CD4-positive, alpha-beta T cell treated with Interleukin-2 at 100 ng/mL for 4 hours (primary cell): ENCODE data around the gene DUSP16.
"Not testable (repeated sequence)": the region's sequence is repeated elsewhere in the genome, so short reads cannot be mapped to it uniquely, and the experiment has no call there.

Experiments used
- DNase-seq: peaks from one replicate; pipeline ENCODE4 v3.0.0-alpha.2; 2020; ENCODE audit warnings: low spot score

The DUSP16 gene, protein sequence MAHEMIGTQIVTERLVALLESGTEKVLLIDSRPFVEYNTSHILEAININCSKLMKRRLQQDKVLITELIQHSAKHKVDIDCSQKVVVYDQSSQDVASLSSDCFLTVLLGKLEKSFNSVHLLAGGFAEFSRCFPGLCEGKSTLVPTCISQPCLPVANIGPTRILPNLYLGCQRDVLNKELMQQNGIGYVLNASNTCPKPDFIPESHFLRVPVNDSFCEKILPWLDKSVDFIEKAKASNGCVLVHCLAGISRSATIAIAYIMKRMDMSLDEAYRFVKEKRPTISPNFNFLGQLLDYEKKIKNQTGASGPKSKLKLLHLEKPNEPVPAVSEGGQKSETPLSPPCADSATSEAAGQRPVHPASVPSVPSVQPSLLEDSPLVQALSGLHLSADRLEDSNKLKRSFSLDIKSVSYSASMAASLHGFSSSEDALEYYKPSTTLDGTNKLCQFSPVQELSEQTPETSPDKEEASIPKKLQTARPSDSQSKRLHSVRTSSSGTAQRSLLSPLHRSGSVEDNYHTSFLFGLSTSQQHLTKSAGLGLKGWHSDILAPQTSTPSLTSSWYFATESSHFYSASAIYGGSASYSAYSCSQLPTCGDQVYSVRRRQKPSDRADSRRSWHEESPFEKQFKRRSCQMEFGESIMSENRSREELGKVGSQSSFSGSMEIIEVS

DNA sequence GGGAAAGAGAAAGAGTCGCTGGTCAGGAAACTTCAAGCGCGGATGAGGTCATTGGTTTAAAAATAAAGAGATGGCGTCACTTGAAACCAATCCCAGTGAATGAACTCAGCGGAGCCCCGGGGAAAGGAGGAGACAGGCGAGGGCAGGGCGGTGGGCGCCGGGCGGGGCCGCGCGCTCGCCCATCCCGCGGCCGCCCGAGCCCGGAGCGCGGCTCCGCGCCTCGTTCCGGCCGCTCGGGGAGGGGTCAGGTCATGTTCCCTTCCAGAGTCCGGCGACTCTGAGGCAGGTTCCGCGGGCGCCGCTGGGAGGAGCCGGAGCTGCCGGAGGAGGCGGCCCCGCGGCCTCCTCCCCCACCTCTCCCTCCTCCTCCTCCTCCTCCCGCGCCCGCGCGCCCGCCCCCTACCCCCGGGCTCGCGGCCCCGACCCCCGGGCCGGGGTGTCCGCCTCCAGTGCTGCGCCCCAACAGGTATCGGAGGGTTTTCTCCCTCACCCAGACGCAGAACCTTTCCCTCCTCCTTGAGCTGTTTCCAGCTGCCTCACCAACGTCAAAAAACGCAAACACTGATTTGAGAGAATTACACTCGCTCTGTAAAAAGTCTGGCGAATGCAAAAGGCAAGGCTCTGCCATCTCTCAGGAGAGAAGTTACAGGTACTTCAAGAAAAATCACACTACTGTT, at the start of gene DUSP16:
Gene DUSP16, minus strand, starts transcription at position 279 of the 677 bp plus-strand sequence. CDS start 41,765 bp downstream, outside the sequence.
- DNase-seq, result peak; percentile 86

DNA sequence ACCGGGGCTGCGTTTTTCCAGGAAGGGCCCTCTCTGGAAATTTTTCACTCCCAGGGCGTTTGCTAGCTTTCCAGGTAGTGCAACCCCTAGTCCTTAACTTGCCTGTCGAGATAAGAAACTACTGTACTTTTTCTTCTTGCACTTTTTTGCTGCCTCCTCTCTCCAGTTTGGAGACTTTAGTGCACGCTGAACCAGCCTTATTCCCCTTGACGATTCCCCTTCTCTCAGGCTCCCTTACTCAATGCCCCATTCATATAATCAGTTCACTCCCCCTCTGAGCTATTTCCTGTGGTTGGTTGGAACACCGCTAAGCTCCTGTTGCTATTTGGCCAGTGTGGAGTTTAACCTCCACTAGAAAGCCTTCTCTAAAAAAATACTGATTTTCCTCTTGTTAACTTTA, 49.7 kb upstream of the DUSP16 start:
- DNase-seq, result peak; percentile 41

DNA sequence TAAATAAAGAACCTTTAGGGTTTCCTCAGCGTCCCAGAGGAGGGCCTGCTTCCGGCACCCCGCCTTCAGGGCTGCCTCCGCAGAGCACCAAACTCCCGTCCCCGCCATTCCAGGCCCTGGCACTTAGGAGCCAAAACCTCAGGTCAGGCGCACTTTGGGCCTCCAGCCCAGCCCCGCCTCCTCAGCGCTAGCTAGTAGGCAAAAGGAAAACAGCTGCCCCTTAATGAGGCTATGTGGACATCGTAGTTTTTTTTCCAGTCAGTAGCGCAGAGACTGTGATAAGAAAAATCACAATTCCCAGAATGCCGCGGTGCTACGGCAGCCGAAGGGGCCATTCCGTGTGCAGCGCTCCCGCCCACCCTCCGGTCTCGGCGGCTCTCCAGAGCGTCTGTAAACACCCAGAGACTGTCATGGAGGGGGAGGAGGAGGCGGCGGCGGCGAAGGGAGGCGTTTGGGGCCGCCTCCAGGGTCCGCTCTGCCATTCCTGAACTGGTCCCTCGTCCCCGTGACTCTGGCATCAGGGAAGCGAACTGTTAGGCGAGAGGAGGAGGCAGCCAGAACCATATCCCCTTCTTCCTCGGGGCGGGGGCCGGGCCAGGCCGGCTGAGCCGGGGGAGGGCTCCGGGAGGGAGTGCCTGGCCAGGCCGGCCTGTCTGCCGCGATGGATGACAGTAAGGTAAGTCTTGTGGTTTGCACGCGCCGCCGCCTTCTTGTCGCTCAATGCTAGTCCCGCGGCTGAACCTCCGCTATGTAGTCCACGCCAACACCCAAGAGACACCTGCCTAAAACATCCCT, 49.0 kb upstream of the DUSP16 start, which contains the start of gene CREBL2:
Gene CREBL2, plus strand, starts transcription at position 365 of the 795 bp plus-strand sequence. Its CDS starts 297 bp downstream, at position 662.
- DNase-seq, result peak; percentile 90

DNA sequence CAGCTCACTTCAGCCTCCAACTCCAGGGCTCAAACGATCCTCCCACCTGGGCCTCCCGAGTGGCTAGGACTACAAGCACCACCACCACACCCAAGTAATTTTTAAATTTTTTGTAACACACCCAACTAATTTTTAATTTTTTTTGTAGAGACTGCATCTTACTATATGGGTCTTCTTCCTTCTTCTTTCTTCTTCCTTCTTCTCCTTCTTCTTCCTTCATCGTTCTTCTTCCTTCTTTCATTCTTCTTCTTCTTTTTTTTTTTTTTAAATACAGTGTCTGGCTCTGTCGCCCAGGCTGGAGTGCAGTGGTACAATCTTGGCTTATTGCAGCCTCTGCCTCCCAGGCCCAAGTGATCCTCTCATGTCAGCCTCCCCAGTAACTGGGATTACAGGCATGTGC, 48.0 kb upstream of the DUSP16 start:
- DNase-seq, result no peak

DNA sequence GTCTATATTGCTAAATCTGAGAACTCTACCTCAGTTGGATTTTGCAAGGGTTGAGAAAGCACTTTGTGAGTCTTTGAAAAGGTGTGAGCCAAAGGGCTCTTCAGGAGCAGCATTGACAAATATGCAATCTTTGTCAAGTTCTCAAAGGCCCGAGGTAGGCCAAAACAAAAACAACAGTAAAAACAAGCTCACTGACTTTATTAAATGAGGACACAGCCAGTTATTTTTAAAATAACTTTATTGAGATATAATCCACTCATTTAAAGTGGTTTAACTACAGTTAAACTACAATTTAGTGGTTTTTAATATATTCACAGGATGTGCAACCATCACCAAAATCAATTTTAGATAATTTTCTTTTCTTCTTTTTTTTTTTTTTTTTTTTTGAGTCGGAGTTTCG, 47.0 kb upstream of the DUSP16 start:
- DNase-seq, result no peak

DNA sequence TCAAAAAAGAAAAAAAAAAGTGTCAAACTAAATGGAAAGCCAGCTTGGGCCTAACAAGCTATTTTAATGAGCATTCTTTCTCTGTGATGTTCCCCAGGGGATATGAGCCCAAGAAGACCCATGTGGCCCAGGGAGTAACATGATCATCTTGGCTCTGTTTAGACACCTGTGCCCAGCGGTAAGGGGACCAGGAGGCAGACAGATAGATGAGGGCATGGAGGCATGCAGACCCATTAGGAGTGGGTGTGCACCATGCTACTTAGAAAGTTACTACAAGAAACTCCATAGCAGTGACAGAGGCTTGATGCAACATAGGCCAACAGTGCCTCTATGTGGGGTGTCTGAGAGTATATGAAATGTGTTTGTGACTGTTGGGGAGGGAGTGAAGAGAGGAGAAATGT, 45.9 kb upstream of the DUSP16 start:
- DNase-seq, result no peak

DNA sequence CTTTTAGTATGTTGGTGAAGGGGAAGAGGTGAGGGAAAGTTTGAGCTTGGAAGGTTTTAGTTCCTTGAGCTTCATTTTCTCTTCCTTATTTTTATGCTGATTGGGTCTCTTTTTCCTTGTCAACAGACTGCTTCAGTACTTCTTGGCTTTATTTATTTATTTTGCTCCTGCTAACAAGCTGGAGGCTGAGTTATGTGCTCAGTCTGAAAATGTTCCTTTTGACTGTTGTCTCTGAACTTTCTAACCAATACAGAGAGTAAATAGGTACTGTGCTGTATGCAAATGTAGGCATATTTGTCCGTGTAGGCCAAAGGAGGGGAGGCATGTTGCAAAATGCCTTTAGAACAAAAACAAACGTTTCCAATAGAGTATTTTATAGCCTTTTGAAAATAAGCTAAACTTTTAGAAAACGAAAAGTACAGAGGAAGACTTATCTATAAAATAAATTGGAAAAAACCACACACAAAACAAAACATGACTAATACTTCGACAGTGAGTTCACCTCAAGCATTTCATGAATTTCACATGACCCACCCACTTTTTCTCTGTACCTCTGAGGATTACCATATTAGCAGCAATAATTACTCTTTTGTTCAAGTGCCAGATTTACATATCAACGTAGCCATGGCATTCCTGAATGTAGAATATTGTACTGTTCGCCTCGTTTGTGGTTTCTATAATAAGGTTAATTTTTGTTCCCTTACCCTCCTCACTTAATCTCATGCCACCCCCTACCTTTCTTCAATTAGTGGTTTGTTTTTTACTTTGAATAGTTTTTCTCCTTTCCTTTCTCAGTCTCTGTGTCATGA, 44.3 kb upstream of the DUSP16 start:
- peak; percentile 51 for DNase-seq

DNA sequence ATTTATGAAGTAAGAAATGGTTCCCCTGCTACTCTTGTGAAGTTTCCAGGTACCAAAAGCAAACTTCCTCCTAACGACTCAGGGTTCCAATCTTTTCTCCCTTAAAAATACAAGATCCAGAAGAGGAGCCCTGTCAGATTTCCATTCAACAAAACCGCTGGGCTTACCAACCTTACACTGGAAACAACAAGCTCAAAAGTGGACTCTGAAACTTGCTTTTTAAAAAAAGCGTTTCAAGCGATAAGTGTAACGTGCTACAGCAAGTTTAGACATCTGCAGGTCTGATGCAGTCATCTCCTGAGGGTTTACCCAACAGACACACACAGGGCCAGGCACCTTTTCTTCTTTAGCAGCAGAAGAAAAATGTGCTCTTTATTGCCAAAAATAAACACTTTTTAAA, 42.1 kb upstream of the DUSP16 start:
- no peak for DNase-seq

DNA sequence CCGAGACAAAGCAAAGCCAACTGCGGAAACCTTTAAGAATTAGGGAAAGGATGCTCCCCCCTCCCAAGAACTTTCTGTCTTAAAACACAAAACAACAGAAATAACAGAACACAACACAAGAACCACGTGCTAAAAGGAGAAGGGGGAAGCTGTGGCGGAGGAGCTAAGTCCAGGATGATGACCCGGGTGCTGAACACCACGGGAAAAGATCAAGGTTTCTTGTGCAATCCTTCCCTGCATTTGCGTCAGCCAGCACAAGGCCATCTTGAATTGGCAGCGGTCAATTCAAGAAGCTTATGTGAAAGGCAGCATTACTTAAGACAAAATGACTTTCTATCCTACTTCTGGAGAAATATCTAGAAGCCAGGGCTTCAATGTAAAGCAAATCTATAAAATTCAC, 38.0 kb upstream of the DUSP16 start:
- no peak for DNase-seq

DNA sequence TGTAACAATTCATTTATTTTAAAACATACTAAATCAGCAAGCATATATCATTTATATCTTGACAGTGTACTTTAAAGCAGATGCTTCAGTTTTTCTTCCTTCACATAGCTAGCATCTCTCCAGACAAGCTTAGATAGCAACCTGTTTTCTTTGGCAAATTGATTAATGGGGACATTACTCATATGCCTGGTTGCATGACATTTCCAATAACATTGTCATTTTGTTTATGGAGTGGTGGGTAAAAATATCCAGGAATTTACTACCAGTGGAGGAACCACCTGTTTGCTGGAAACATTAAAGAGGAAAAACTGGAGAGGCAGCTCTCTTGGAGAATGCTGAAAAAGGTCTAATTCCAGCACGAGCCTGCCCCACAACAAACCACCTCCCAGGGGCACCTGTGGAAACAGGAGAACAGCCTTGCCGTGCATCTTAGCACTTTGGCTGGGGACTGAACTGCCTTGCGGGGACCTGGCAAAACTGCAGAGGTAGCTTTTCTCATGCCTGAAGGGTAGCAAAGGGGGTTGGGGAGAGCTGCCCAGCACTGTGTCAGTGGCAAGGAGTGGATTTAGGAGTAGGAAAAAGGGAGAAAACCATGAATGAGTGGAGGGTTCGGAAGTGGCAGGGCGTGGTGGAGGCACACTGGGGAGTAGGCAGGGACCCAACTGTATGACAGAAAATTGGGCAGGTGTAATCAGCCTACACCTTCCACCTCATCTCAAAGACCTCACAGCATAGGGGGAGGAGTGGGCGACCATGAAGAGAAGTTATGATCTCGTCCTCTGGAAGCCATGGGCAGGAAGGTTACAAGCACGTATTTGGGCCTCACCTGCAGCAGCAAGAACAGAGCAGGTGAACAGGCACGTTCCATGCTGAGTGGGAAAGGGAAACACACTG, 37.3 kb upstream of the DUSP16 start:
- no peak for DNase-seq

DNA sequence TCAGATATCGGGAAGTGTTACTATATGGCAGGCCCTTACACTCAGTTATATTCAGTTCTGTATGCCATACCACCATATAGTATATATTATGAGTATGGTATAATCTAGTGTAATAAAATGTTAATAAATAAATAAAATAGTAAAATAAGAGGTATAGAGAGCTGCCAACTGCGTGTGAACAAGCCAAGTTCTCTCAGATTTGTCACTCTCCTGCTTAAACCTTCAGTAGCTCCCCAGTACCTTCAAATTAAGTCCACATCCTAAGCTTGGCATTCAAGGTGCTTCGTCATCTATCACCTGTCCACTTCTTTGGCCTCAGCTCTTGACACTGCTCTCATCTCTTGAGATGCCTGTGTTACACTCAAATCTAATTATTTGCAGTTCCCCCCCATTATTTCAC, 36.2 kb upstream of the DUSP16 start:
- DNase-seq, result no peak

DNA sequence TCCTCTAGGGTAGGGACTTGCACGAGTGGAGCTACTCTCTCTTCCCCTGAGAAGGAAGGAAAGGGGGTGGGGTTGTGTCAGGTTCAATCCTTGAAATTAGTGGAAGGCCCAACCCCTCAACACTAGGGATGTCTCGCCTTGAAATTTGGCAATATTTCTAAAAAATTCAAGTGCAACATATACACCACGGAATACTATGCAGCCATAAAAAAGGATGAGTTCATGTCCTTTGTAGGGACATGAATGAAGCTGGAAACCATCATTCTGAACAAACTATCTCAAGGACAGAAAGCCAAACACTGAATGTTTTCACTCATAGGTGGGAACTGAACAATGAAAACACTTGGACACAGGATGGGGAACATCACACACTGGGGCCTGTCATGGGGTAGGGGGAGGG, 33.9 kb upstream of the DUSP16 start:
- not testable (repeated sequence) for DNase-seq

DNA sequence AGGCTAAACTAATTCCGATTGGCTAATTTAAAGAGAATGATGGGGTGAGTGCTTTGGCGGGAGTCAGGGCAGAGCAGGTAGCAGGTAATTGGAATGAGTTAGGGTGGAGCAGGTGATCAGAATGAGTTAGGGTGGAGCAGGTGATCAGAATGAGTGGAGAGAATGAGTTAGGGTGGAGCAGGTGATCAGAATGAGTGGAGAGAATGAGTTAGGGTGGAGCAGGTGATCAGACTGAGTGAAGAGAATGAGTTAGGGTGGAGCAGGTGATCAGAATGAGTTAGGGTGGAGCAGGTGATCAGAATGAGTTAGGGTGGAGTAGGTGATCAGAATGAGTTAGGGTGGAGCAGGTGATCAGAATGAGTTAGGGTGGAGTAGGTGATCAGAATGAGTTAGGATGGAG, 33.3 kb upstream of the DUSP16 start:
- not testable (repeated sequence) for DNase-seq

DNA sequence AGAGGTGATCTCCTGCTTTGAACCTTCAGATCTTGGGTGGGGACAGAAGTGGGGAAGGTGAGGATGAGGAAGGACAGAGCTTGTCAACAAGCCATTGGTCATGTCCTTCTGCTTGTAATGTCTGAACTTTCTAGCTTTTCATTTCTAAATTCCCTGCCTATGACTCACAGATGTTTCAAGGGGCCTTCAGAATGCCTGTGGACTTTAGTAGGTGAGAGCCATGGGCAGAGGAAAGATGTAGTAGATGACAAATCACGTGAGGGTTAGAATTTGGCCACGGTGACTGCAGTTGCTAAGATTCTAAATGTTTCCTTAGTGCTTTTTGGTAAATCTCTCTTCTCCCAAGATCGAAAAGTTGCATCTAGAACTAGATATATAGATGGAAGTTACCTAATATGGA, 30.3 kb upstream of the DUSP16 start:
- DNase-seq, result no peak

DNA sequence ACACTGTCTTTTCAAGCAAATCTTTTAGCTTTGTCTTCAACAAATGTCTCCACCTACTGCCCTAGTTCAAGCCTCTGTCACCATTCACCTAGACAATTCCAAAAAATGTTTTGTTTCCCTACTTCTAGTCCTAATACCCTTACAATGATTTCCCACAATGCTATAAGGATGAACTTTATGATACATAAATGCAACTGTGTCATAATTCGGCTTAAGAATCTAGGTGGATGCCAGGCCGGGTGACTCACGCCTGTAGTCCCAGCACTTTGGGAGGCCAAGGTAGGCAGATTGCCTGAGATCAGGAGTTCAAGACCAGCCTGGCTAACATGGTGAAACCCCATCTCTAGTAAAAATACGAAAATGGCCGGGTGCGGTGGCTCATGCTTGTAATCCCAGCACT, 28.3 kb upstream of the DUSP16 start:
- DNase-seq, result no peak

DNA sequence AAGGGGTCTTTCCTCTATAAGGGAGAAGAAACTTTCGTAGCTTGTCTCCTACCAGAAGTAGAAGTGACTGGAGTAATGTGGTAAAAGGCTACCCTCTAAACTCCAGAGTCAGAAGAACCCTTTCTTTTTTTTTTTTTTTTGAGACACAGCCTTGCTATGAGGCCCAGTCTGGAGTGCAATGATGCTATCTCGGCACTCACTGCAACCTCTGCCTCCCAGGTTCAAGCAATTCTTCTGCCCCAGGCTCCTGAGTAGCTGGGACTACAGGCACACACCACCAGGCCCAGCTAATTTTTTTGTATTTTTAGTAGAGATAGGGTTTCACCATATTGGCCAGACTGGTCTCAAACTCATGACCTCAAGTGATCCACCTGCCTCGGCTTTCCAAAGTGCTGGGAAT, 25.8 kb upstream of the DUSP16 start:
- DNase-seq, result not testable (repeated sequence)

DNA sequence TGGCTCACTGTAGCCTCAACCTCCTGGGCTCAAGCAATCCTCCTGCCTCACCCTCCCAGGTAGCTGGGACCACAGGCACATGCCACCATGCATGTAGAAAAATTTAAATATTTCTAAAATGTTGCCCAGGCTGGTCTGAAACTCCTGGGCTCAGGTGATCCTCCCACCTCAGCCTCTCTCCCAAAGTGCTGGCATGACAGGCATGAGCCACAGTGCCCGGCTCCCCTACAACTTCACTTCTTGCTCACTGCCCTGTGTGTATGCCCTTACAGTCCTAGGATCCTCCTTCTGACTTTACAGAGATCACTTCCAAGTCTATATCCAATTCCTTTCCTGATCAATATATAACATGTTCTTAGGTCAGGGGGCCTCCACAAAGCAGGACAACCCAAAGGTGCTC, 25.2 kb upstream of the DUSP16 start:
- no peak for DNase-seq

DNA sequence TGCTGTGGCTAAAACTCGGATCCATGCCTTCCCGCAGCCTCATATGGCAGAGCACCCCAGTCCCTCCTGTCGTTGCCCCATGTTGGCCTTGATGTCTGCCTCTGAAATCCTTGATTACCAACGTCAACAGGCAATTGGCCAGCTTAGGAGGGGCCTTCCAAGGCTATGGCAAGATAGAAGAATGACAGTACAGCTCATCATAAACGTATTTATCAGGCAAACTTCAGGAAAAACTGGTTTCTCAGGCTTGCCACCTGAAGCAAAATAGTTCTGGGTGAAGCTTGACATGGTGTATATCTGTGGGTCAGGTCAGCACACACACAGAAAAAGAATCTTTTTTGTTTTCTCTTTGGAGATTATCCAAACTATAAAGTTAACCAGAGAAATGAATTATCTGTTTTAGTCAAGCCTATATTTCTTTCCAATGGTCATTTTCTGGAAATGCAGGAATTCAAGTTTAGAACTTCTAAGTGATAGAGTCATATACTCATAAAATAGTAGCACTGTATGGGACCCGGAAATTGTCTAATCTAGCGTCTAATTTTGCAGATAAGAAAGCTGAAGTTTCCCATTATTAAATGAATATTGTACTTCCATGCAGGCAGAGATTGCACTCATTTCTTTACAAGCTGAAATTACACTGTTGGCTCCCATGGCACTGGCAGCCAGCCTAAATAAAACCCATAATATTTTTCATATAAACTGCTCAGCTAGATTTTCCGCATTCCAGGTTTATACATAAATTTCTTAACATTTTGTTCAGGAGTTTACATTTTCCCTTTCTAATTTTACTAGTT, 24.4 kb upstream of the DUSP16 start:
- DNase-seq, result no peak

DNA sequence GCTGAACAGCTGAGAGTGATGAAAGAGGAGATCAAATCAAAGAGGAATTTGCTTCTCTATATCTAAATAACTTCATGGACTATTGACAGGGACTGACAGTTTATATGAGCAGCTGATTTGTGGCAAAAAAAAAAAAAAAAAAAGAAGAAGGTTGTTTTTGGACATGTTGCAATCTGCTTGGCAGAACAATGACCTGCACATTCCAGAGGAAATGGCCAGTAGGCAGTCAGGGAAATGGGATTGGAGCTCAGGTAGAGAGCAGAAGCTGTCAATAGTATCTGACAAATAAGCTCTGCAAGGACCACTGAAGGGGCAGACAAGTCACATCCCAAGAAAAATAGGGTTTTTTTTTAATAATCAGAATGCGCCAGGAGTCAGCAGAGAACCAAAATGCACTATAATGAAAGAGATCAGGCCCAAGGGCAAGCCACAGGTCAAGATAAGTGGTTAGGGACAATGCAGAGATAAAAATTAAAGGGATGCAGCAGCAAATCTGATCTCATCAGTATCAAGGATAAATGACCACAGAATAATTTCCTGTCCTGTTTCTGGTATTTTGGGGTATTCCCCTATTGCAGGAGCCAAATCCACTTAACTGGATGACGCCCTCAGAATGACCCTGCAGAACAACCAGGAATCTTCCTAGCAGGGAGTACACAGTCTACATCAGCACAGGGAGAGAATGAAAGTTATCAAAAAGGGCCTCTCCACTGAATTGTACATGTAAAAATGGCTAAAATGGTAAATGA, 22.6 kb upstream of the DUSP16 start:
- no peak for DNase-seq
